Astrocyte of the spinal cord (primary cell): Measurements from ENCODE around the gene ATG16L2.

ENCODE experiments used
- DNase-seq: peaks from one replicate; pipeline ENCODE4 v3.0.0; 2011; ENCODE audit warnings: low read depth, low spot score
- H3K4me3 ChIP-seq: 2 replicates; pipeline ENCODE4 v1.5.1; 2011; ENCODE audit warnings: low read depth, mild to moderate bottlenecking, low read length, moderate library complexity
- CTCF ChIP-seq: IDR thresholded peaks from 2 replicates; pipeline ENCODE4 v1.5.1; 2012; ENCODE audit warnings: low read depth, mild to moderate bottlenecking, low read length, inconsistent platforms
- in situ Hi-C: cut with HindIII; loops from 2 replicates; pipeline ENCODE4 v1.10.0; 2017; ENCODE audit warnings: low sequenced_read_pairs

Gene ATG16L2

GRCh38 chr11:72779495-72780128, 34.6 kb upstream of the ATG16L2 start:
- DNase-seq = no peak
- no peak for TF ChIP-seq CTCF
- in situ Hi-C loops = no loop called here
- no peak overlapping the region for H3K4me3 ChIP-seq

- no peak for DNase-seq
- TF ChIP-seq CTCF = no peak
- H3K4me3 ChIP-seq = peak overlapping the region; percentile 37
- in situ Hi-C loops = no loop called here
Observed at GRCh38 chr11:72780296-72781062, 33.7 kb upstream of the ATG16L2 start.

- H3K4me3 ChIP-seq = peak overlapping the region; percentile 37
- DNase-seq = no peak
- TF ChIP-seq CTCF = no peak
- in situ Hi-C loops = no loop called here
Observed at GRCh38 chr11:72781063-72781312, 33.2 kb upstream of the ATG16L2 start.

GRCh38 chr11:72781313-72782080, 32.7 kb upstream of the ATG16L2 start:
- no peak for TF ChIP-seq CTCF
- peak overlapping the region; percentile 37 for H3K4me3 ChIP-seq
- no peak for DNase-seq
- in situ Hi-C loops = no loop called here

- peak overlapping the region; percentile 31 for H3K4me3 ChIP-seq
- in situ Hi-C loops = no loop called here
- no peak for TF ChIP-seq CTCF
- no peak for DNase-seq
Observed at GRCh38 chr11:72782081-72782920, 31.9 kb upstream of the ATG16L2 start.

GRCh38 chr11:72783144-72783905, 30.9 kb upstream of the ATG16L2 start:
- TF ChIP-seq CTCF = no peak
- no peak for DNase-seq
- no peak overlapping the region for H3K4me3 ChIP-seq
- in situ Hi-C loops = no loop called here
